ENCODE data around the gene SLC6A5. TPM values are rescaled to one million over a fixed set of nuclear protein-coding genes. Genes with fewer than 3 reads are reported as not detected.

SLC6A5 gene
- total RNA-seq, 6 experiments from 2014 or later, result not detected

GRCh38 chr11:20668844-20669819 lies 69.7 kb downstream of the SLC6A5 start, which contains the start of gene NELL1:
Gene NELL1 (plus strand): TSS chr11:20669586.
- Histone ChIP-seq H3K36me3 (no peaks in the 10 kb centered on the region), H3K4me3 (no peak within 1 kb of the TSS), H3K27ac (no peak within 1 kb of the TSS), H3K9me3 (no peaks in the 10 kb centered on the region), H3K27me3 (peaks cover 0 to 7% of the 10 kb centered on the region in 2 donors), H3K4me1 (peaks cover 0 to 9% (median 0%) of the 10 kb centered on the region in 4 donors)
- ATAC-seq (no peak), DNase-seq (no peak)
- WGBS (ENCODE audit: insufficient coverage, low coverage, low lambda C conversion rate, missing lambda C conversion rate), result under 1% methylated on average over 11 of the region's 93 CpGs
- TF ChIP-seq, protein P1, sequence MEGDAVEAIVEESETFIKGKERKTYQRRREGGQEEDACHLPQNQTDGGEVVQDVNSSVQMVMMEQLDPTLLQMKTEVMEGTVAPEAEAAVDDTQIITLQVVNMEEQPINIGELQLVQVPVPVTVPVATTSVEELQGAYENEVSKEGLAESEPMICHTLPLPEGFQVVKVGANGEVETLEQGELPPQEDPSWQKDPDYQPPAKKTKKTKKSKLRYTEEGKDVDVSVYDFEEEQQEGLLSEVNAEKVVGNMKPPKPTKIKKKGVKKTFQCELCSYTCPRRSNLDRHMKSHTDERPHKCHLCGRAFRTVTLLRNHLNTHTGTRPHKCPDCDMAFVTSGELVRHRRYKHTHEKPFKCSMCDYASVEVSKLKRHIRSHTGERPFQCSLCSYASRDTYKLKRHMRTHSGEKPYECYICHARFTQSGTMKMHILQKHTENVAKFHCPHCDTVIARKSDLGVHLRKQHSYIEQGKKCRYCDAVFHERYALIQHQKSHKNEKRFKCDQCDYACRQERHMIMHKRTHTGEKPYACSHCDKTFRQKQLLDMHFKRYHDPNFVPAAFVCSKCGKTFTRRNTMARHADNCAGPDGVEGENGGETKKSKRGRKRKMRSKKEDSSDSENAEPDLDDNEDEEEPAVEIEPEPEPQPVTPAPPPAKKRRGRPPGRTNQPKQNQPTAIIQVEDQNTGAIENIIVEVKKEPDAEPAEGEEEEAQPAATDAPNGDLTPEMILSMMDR (IDR thresholded peaks at IDR 0.05), result no peak
- TF ChIP-seq POLR2A (IDR thresholded peaks at IDR 0.05), result no peak
- intact Hi-C loops (cut with DNase I), result no loop called here

DNA sequence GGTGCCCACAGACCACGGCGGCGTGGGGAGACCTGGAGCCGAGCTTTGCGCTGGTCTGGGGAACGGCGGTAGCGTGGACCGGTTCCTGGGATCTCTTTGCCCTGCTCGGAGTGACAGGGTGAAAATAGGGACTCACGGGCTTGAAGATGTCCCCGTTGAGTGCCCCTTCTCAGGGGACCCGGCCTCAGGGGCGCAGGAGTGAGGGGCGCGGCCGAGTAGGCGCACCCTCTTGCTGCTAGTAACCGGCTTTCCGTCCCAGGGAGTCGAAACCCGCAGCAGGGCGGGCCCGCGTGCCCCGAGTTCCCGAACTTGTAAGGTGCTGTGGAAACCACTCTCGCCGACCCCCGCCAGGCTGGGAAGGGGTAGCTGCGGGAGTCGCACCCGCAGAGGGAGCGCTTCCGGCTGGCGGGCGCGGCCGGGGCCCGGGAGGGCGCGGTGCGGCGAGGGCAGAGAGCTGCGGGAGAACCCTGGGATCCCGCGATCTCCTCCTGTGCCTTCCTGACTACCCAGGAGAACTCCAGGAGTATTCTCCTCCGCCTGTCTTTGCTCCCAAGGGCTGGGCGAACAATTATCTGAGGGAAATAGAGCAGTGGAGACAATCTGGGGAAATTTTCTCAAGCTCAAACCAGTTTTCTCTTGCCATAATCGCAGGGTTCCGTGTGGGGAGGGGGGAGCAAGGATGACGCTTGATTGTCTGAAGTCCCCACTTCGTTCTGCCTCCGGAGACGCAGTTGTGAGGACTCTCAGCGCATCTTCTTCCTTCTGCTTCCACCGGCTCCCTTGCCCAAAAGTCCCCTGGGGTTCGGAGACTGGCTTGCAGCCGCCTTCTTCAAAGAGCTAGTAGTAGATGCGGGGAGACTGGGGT lies 70.6 kb downstream of the SLC6A5 start:
- TF ChIP-seq, protein P1 (IDR thresholded peaks at IDR 0.05), result no peak
- H3K36me3 ChIP-seq, result no peaks in the 10 kb centered on the region
- 4% methylated on average over 17 of the region's 60 CpGs for WGBS (ENCODE audit: insufficient coverage, low coverage, low lambda C conversion rate, missing lambda C conversion rate)
- no peak overlapping the region for H3K4me3 ChIP-seq
- ATAC-seq, result no peak
- no peak overlapping the region for H3K27ac ChIP-seq
- intact Hi-C loops (cut with DNase I), result no loop called here
- no peak for DNase-seq
- peaks cover 0 to 7% of the 10 kb centered on the region in 2 donors for H3K27me3 ChIP-seq
- no peaks in the 10 kb centered on the region for H3K9me3 ChIP-seq
- H3K4me1 ChIP-seq, result peaks cover 0 to 9% (median 0%) of the 10 kb centered on the region in 4 donors

DNA sequence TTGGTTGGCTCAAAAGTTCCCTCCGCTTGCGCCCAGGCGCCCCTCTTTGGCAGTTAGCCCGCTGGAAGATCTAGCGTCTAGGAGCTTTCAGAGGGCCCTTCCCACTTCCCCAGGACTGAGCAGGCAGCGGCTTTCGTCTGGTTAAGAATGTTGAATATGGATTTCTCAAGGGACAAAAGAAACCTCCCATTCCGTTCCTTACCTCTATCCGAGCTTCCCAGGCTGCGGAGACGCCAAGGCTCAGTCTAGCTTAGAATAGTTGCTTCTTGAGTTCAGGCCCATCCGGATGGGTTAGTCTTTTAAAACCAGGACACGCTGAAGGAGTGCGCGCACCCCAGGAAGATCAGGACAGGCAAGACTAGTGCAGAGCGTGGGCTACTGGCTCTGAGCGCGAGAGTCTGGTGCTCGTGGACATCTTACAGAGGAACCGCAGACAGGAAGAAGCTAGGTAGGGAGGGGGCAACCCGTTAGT lies 71.6 kb downstream of the SLC6A5 start:
- intact Hi-C loops (cut with DNase I), result no loop called here
- Histone ChIP-seq H3K9me3 (no peaks in the 10 kb centered on the region), H3K27ac (no peak overlapping the region), H3K36me3 (no peaks in the 10 kb centered on the region), H3K27me3 (peaks cover 0 to 7% of the 10 kb centered on the region in 2 donors), H3K4me1 (peaks cover 0 to 9% (median 0%) of the 10 kb centered on the region in 4 donors), H3K4me3 (no peak overlapping the region)
- no peak for DNase-seq
- no peak for ATAC-seq
- WGBS (ENCODE audit: insufficient coverage, low coverage, low lambda C conversion rate, missing lambda C conversion rate), result 3% methylated on average over 17 of the region's 21 CpGs
- TF ChIP-seq, protein P1 (IDR thresholded peaks at IDR 0.05), result no peak
- no peak for TF ChIP-seq POLR2A (IDR thresholded peaks at IDR 0.05)

- no peaks in the 10 kb centered on the region for H3K36me3 ChIP-seq
- no peak overlapping the region for H3K27ac ChIP-seq
- intact Hi-C loops (cut with DNase I), result no loop called here
- 15% methylated on average over 4 of the region's 6 CpGs for WGBS (ENCODE audit: insufficient coverage, low coverage, low lambda C conversion rate, missing lambda C conversion rate)
- H3K4me1 ChIP-seq, result peaks cover 0 to 9% (median 0%) of the 10 kb centered on the region in 4 donors
- peak; percentile 36 to 48 (median 46) for ATAC-seq
- no peak for TF ChIP-seq POLR2A (IDR thresholded peaks at IDR 0.05)
- TF ChIP-seq, protein P1 (IDR thresholded peaks at IDR 0.05), result peak in 3 of 4 donors; percentile 26 to 35 (median 31)
- no peak for DNase-seq
- H3K9me3 ChIP-seq, result no peaks in the 10 kb centered on the region
- H3K27me3 ChIP-seq, result peaks cover 0 to 7% of the 10 kb centered on the region in 2 donors
- no peak overlapping the region for H3K4me3 ChIP-seq
Measured at GRCh38 chr11:20671856-20672546, 72.6 kb downstream of the SLC6A5 start.
